Adrenal gland (tissue), 12 donors: Measurements from ENCODE around the gene IZUMO4. TPM values are rescaled to one million over a fixed set of nuclear protein-coding genes. Genes with fewer than 3 reads are reported as not detected.

ENCODE experiments used
- DNase-seq, 7 donors: peaks; one replicate each; pipeline ENCODE4 v3.0.0-alpha.2; 2019 to 2020
- H3K27ac ChIP-seq, 5 donors: fragments of 200-600 bp; sonication (generic) in 4 of 5; 1 replicate in 3 of 5; 2 replicates in 2 of 5; pipeline versions ENCODE4 v1.5.1 to v1.8.0; 2016 to 2020; ENCODE audit warnings: mild to moderate bottlenecking in 1 of 5
- H3K27me3 ChIP-seq: fragments of 200-600 bp; 2 replicates; pipeline ENCODE4 v1.8.0; 2021
- H3K36me3 ChIP-seq, 2 donors: fragments of 200-600 bp; replicated peaks in 1 of 2; 1 replicate in 1 of 2; 2 replicates in 1 of 2; pipeline versions ENCODE4 v1.5.1 to v1.8.0; 2018 to 2022
- H3K4me1 ChIP-seq, 2 donors: fragments of 200-600 bp; replicated peaks in 1 of 2; 1 replicate in 1 of 2; 2 replicates in 1 of 2; pipeline versions ENCODE4 v1.5.1 to v1.8.0; 2018 to 2021
- H3K4me3 ChIP-seq, 4 donors: fragments of 200-600 bp; sonication (generic) in 3 of 4; one replicate each; pipeline ENCODE4 v1.5.1; 2016 to 2018
- H3K9me3 ChIP-seq, 3 donors: fragments of 200-600 bp; sonication (generic) in 1 of 3; replicated peaks in 1 of 3; 1 replicate in 2 of 3; 2 replicates in 1 of 3; pipeline versions ENCODE4 v1.5.1 to v1.8.0; 2016 to 2021
- CTCF ChIP-seq, 6 experiments: fragments of 450-650 bp in 4 of 6; fragments of 200-600 bp in 2 of 6; sonication (generic) in 1 of 6; IDR thresholded peaks; 1 replicate in 5 of 6; 2 replicates in 1 of 6; pipeline versions ENCODE4 v1.5.1 to v1.8.0; 2016 to 2021; ENCODE audit warnings: antibody characterized with exemption in 6 of 6, mild to moderate bottlenecking in 2 of 6, moderate library complexity in 1 of 6
- POLR2A ChIP-seq, 2 donors: fragments of 450-650 bp; IDR thresholded peaks; one replicate each; pipeline ENCODE4 v1.6.1; 2017; ENCODE audit warnings: antibody characterized with exemption in 2 of 2, mild to moderate bottlenecking in 2 of 2, moderate library complexity in 1 of 2
- WGBS, 4 donors: extraction: QIAGEN DNeasy Blood & Tissue Kit in 2 of 4; methylation state at CpG; one replicate each; pipeline versions ENCODE4 v1.1.5 to v1.1.7; 2013 to 2017; 5-methylcytosine and 5-hydroxymethylcytosine counted together
- intact Hi-C, 2 donors: fragments of 100-400 bp; cut with DNase I; formaldehyde crosslinking; loops; one replicate each; pipeline versions ENCODE4 v1.14.1 to v1.15.0; 2022 to 2023
- polyA plus RNA-seq, 3 donors: library from polyadenylated mRNA; stranded (reverse); fragments of 200-250 nt in 2 of 3; fragments of 350-450 nt in 1 of 3; fragmentation: Illumina TruSeq in 1 of 3; extraction: RNeasy Lipid Tissue Mini Kit (QIAGEN cat#74804) in 1 of 3; gene quantifications; one replicate each; pipeline ENCODE4 v1.2.3, GENCODE V29; 2013 to 2014
- total RNA-seq, 9 donors: library from RNA; depleted of rRNA in 4 of 9; stranded (reverse); fragments of >200 nt in 4 of 9; fragments of 120-200 nt in 1 of 9; fragmentation: NEBNext Ultra II Directional in 1 of 9; extraction: Animal tissue kit (Norgen Biotek cat#: 25700) in 1 of 9; gene quantifications; one replicate each; pipeline versions ENCODE4 v1.1.0 to v1.2.4, GENCODE V29; 2013 to 2023
- donor health status: healthy with polysubstance abuse.
- donor health status: Bipolar disorder and iron deficiency.
- donor health status: DM: yes; HTN: yes; CAD: no.
- donor health status: DM: no; HTN: no; CAD: no.
- donor health status: DM: no; HTN: no; CAD: no.
- donor health status: DM: yes; HTN: yes; CAD: no.

The IZUMO4 gene
- total and polyA plus RNA-seq, 12 donors = 0.69 to 24.6 (median 2.5) TPM

- intact Hi-C loops = no loop called here
- Histone ChIP-seq H3K36me3 (peaks cover 0 to 39% of the 10 kb centered on the region in 2 donors), H3K27ac (no peak overlapping the region)
Measured at GRCh38 chr19:2099937-2100718, 3.4 kb downstream of the IZUMO4 start.

GRCh38 chr19:2100719-2101061 lies 4.0 kb downstream of the IZUMO4 start:
- H3K4me3 ChIP-seq = no peak overlapping the region
- no peak for TF ChIP-seq CTCF (IDR thresholded peaks at IDR 0.05)
- H3K36me3 ChIP-seq = peaks cover 0 to 44% of the 10 kb centered on the region in 2 donors
- peaks cover 7 to 10% of the 10 kb centered on the region in 2 donors for H3K4me1 ChIP-seq
- WGBS, 4 donors = 85 to 94% (median 91%) methylated on average over 7 to 11 of the region's 11 CpGs
- H3K9me3 ChIP-seq = no peaks in the 10 kb centered on the region
- intact Hi-C loops = no loop called here
- no peaks in the 10 kb centered on the region for H3K27me3 ChIP-seq
- DNase-seq = no peak
- no peak overlapping the region for H3K27ac ChIP-seq

More at GRCh38 chr19:2099937-2100718, 3.4 kb downstream of the IZUMO4 start:
- H3K4me3 ChIP-seq = no peak overlapping the region
- TF ChIP-seq CTCF (IDR thresholded peaks at IDR 0.05) (no peak), POLR2A (IDR thresholded peaks at IDR 0.05) (no peak)
- WGBS, 4 donors = 89 to 96% (median 91%) methylated on average over 13 to 39 of the region's 39 CpGs
- H3K27me3 ChIP-seq = no peaks in the 10 kb centered on the region
- H3K4me1 ChIP-seq = peaks cover 13 to 16% of the 10 kb centered on the region in 2 donors
- DNase-seq = no peak
- no peaks in the 10 kb centered on the region for H3K9me3 ChIP-seq

- no peak for DNase-seq
- peaks cover 6 to 10% of the 10 kb centered on the region in 2 donors for H3K4me1 ChIP-seq
- no peak for TF ChIP-seq POLR2A (IDR thresholded peaks at IDR 0.05)
- TF ChIP-seq CTCF (IDR thresholded peaks at IDR 0.05) = no peak
- H3K4me3 ChIP-seq = no peak overlapping the region
- intact Hi-C loops = no loop called here
- peaks cover 0 to 54% of the 10 kb centered on the region in 2 donors for H3K36me3 ChIP-seq
- H3K27me3 ChIP-seq = no peaks in the 10 kb centered on the region
- no peaks in the 10 kb centered on the region for H3K9me3 ChIP-seq
- H3K27ac ChIP-seq = no peak overlapping the region
- WGBS, 4 donors = 88 to 91% (median 90%) methylated on average over 35 to 45 of the region's 45 CpGs
Measured at GRCh38 chr19:2101417-2102335, 5.0 kb downstream of the IZUMO4 start.

GRCh38 chr19:2103045-2103707 lies 6.5 kb downstream of the IZUMO4 start:
- Histone ChIP-seq H3K36me3 (peaks cover 0 to 68% of the 10 kb centered on the region in 2 donors), H3K4me1 (no peaks in the 10 kb centered on the region), H3K9me3 (no peaks in the 10 kb centered on the region), H3K27ac (no peak overlapping the region), H3K27me3 (no peaks in the 10 kb centered on the region), H3K4me3 (no peak overlapping the region)
- no peak for TF ChIP-seq POLR2A (IDR thresholded peaks at IDR 0.05)
- TF ChIP-seq CTCF (IDR thresholded peaks at IDR 0.05) = no peak
- no peak for DNase-seq
- intact Hi-C loops = no loop called here
- 75 to 84% (median 81%) methylated on average over 17 to 20 of the region's 20 CpGs for WGBS, 4 donors
